ENCODE results near the gene TXNRD2. TPM values are rescaled to one million over a fixed set of nuclear protein-coding genes. Genes with fewer than 3 reads are reported as not detected.

TXNRD2 gene
- total RNA-seq, 3 donors from 2014 or later: 15.4 to 21.6 (median 19.4) TPM

DNA sequence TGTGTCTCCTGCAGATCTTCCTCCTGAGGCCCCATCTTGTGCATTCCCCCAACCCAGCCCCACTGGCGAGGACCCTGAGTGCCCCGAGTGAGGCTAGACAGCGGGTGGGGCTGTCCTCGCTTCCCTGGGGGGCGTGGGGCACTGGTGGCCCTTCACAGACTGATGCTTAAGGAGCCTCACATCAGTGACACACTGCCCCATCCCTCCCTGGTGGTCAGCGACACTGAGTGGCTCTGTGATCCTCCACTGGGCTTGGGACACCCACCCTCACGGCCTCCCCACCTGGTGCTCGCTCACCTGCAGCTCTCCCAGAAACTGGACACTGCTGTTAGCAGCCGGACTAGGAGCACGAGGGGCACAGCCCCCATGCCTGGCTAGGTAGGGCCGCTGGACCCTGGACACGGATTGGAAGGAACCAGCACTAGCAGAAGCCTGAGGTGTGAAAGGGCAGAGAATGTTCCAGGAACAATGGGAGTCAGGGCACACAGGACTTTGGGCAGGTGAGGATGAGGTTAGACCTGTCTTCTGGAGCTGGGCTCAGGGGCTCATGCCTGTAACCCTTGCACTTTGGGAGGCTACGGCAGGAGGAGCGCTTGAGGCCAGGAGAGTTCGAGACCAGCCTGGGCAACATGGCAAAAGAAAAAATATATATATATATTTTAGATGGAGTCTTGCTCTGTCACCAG is 23.2 kb upstream of the TXNRD2 start:
- Mint-ChIP-seq H3K4me1 (ENCODE audit: low read depth) (peaks cover 3% of the 10 kb centered on the region), H3K27me3 (ENCODE audit: low read depth) (no peaks in the 10 kb centered on the region), H3K4me3 (no peak overlapping the region), H3K36me3 (ENCODE audit: insufficient read depth) (peaks cover 5% of the 10 kb centered on the region), H3K9me3 (no peaks in the 10 kb centered on the region)
- no peak for DNase-seq
- ATAC-seq: no peak

DNA sequence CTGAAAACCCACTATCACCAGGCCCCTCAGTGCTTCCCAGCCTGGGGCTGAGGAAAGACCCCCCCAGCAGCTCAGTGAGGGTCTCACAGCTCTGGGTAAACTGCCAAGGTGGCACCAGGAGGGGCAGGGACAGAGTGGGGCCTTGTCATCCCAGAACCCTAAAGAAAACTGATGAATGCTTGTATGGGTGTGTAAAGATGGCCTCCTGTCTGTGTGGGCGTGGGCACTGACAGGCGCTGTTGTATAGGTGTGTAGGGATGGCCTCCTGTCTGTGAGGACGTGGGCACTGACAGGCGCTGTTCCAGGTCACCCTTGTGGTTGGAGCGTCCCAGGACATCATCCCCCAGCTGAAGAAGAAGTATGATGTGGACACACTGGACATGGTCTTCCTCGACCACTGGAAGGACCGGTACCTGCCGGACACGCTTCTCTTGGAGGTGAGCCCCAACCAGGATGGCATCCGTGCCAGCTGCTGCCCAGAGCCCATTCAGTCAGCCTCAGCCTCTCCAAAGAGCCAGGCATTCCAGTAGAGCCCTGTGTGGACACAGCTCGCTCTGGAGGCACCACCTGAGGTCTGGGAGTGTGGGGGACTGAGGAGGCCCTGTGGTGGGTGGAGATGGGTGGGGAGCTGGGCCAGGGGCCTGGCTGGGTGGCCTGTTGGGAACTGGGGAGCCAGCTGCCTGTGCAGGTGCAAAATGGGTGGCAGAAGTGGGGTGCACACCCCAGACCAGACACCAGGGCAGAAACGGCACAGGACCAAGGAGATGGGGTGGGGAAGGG is 22.4 kb upstream of the TXNRD2 start:
- no peak for DNase-seq
- ATAC-seq: no peak
- no peaks in the 10 kb centered on the region for H3K27me3 Mint-ChIP-seq (ENCODE audit: low read depth)
- H3K9me3 Mint-ChIP-seq: no peaks in the 10 kb centered on the region
- H3K4me3 Mint-ChIP-seq: no peak overlapping the region
- peaks cover 3% of the 10 kb centered on the region for H3K4me1 Mint-ChIP-seq (ENCODE audit: low read depth)
- H3K36me3 Mint-ChIP-seq (ENCODE audit: insufficient read depth): peaks cover 5% of the 10 kb centered on the region

DNA sequence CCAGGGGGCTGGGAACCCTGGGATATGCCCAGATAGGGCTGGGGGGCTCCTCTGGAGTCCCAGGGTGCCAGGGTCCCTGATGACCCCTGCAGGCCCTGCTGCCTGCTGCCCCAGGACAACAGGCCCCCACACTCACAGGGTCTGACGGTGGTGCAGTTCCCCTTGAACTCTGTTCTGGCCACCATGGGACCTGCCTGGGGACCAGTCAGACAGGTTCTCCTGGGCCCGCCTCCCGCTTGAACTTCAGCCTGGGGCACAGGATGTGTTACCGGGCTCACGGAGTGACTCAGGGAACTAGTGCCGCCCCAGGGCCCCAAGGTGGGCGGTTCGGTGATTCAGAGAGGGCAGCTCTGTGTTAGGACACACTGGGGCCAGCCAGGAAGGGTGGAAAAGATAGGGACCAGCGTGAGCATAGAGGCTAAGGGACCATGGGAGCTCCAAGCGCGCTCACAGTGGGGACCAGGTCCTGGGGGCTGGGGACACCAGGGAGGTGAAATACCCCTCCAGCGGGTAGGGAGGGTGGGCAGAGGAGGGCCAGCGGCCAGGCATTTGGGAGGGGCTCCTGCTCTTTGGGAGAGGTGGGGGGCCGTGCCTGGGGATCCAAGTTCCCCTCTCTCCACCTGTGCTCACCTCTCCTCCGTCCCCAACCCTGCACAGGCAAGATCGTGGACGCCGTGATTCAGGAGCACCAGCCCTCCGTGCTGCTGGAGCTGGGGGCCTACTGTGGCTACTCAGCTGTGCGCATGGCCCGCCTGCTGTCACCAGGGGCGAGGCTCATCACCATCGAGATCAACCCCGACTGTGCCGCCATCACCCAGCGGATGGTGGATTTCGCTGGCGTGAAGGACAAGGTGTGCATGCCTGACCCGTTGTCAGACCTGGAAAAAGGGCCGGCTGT is 21.5 kb upstream of the TXNRD2 start:
- no peak overlapping the region for H3K4me3 Mint-ChIP-seq
- no peak for DNase-seq
- peak in 1 of 2 donors; percentile 59 for ATAC-seq
- peaks cover 3% of the 10 kb centered on the region for H3K4me1 Mint-ChIP-seq (ENCODE audit: low read depth)
- H3K27me3 Mint-ChIP-seq (ENCODE audit: low read depth): no peaks in the 10 kb centered on the region
- H3K9me3 Mint-ChIP-seq: no peaks in the 10 kb centered on the region
- peaks cover 3% of the 10 kb centered on the region for H3K36me3 Mint-ChIP-seq (ENCODE audit: insufficient read depth)

DNA sequence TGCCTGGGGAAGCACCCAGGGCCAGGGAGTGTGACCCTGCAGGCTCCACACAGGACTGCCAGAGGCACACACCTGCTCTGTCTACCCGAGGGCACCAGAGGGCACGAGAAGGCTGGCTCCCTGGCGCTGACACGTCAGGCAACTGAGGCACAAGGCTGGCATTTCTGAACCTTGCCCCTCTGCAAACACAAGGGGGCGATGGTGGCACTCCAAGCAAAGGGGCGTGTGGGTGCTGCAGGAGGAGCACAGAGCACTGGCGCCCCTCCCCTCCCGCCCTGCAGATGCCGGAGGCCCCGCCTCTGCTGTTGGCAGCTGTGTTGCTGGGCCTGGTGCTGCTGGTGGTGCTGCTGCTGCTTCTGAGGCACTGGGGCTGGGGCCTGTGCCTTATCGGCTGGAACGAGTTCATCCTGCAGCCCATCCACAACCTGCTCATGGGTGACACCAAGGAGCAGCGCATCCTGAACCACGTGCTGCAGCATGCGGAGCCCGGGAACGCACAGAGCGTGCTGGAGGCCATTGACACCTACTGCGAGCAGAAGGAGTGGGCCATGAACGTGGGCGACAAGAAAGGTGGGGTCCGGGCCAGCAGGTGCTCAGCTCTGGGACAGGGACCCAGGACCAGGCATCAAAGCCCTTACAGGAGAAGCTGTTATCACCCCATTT is 20.8 kb upstream of the TXNRD2 start:
- H3K4me1 Mint-ChIP-seq (ENCODE audit: low read depth): peaks cover 3% of the 10 kb centered on the region
- H3K36me3 Mint-ChIP-seq (ENCODE audit: insufficient read depth): no peaks in the 10 kb centered on the region
- ATAC-seq: peak; percentile 86 to 95
- no peak overlapping the region for H3K4me3 Mint-ChIP-seq
- peak; percentile 50 for DNase-seq
- no peaks in the 10 kb centered on the region for H3K9me3 Mint-ChIP-seq
- no peaks in the 10 kb centered on the region for H3K27me3 Mint-ChIP-seq (ENCODE audit: low read depth)

DNA sequence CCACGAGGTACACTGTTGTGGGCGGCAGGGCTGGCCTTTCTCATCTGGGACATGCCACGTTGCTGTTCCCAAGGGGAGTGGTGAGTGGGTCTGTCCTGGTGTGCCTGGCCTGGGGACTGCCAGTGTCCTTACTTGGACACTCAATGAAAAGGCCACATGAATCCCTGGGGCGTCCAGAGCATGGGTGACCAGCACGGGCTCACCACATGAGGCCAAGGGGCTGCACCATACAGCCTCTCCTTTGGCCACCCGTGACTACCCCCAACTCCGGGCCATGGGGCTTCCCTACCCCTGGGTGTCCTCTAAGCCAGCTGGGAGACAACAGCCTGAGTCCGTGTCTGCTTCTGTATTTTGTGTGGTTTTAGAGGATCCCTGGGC is 20.2 kb upstream of the TXNRD2 start:
- DNase-seq (no peak), ATAC-seq (no peak)
- H3K27me3 Mint-ChIP-seq (ENCODE audit: low read depth): no peaks in the 10 kb centered on the region
- H3K9me3 Mint-ChIP-seq: no peaks in the 10 kb centered on the region
- no peak overlapping the region for H3K4me3 Mint-ChIP-seq
- H3K4me1 Mint-ChIP-seq (ENCODE audit: low read depth): peaks cover 3% of the 10 kb centered on the region
- H3K36me3 Mint-ChIP-seq (ENCODE audit: insufficient read depth): no peaks in the 10 kb centered on the region

DNA sequence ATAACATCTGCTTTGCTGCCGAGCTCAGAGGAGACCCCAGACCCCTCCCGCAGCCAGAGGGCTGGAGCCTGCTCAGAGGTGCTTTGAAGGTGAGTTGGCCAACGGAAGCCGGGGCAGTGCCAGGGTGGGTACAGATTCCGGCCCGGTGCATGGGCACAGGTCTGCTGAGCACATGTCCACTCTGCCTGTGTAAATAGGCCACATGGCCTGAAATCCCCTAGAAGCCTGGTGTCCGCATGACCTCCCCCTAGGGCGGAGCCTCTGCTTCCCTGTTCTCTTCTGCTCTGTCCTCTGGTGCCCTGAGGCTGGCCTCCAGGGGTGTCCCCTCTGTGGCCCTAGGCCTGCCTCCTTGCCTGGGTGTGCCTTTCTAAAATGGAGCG is 19.6 kb upstream of the TXNRD2 start:
- Mint-ChIP-seq H3K36me3 (ENCODE audit: insufficient read depth) (no peaks in the 10 kb centered on the region), H3K4me3 (no peak overlapping the region), H3K27me3 (ENCODE audit: low read depth) (no peaks in the 10 kb centered on the region), H3K4me1 (ENCODE audit: low read depth) (peaks cover 3% of the 10 kb centered on the region), H3K9me3 (no peaks in the 10 kb centered on the region)
- ATAC-seq (no peak), DNase-seq (no peak)

DNA sequence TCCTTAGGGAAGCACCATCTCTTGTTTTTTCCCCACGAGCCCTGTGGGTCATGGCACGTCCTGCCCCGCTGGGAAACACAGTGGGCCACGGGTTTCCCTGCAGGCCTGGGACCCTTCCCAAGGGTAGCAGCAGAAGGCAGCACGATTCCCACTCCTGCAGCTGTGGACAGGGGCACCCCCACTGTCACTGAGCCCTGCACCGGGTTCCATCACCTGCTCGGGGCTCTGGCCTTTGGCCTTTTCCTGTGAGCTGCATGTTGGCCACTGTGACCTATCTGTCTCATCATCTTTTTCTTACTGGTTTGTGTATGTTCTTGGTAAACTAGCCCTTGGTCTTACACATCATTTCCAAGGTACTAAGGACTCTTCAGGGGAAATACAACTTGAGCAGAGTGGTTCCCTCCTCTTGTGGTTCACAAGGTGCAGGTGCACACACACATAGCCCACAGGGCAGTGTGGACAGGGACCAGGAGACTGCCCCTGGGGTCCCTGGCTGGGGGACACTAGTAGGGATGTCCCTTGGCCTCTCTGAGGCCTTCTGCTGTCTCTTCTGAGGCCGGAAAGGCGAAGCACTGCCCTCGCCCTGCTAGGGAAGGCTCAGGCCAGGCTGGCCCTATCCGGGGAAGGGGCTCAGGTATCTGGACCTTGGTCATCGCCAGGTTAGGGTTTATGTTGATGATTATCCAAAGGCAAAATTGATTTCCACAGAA is 19.0 kb upstream of the TXNRD2 start:
- H3K27me3 Mint-ChIP-seq (ENCODE audit: low read depth): no peaks in the 10 kb centered on the region
- no peak overlapping the region for H3K4me3 Mint-ChIP-seq
- peaks cover 5% of the 10 kb centered on the region for H3K4me1 Mint-ChIP-seq (ENCODE audit: low read depth)
- DNase-seq (no peak), ATAC-seq (no peak)
- H3K9me3 Mint-ChIP-seq: no peaks in the 10 kb centered on the region
- no peaks in the 10 kb centered on the region for H3K36me3 Mint-ChIP-seq (ENCODE audit: insufficient read depth)

DNA sequence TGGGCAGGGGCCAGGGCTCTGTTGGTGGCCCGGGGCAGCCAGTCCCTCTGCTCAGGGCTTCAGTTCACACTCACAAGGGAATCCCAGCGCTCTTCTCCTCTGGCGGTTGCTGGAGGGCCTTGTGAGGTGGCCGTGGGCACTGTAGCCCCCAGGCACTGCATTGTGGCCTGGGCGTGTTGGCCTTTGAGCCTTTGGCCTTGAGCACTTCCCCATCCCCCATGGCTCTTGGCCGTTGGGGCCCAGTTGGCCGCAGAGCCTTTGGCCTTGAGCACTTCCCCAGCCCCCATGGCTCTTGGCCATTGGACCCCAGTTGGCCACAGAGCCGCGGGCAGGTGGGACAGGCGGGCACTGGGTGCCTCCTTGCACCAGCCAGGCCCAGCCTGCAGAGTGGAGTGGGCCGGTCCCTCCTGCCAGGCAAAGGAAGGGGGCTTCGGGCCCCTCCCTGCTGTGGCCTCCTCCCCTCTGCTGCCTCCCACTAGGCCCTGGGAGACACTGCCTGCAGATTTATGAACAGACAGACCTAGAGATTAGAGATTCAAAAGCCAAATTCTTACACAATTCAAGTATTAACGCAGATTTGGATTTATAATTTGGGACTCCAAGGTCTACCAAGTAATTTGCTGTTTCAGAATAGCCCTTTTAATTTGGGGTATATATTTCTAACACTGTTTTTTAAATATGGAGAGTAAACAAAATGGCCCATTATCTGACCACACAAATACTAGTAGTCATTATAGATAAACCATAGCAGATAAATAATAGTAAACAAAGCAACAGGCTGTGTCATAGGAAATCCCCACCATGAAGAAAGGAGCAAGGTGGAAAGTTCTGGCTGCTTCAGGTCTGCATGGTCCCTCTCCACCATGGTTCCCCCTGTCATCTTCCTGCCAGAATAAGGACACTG is 18.2 kb upstream of the TXNRD2 start:
- peaks cover 9% of the 10 kb centered on the region for H3K4me1 Mint-ChIP-seq (ENCODE audit: low read depth)
- H3K9me3 Mint-ChIP-seq: no peaks in the 10 kb centered on the region
- H3K36me3 Mint-ChIP-seq (ENCODE audit: insufficient read depth): no peaks in the 10 kb centered on the region
- no peak overlapping the region for H3K4me3 Mint-ChIP-seq
- no peaks in the 10 kb centered on the region for H3K27me3 Mint-ChIP-seq (ENCODE audit: low read depth)
- ATAC-seq: no peak
- no peak for DNase-seq

DNA sequence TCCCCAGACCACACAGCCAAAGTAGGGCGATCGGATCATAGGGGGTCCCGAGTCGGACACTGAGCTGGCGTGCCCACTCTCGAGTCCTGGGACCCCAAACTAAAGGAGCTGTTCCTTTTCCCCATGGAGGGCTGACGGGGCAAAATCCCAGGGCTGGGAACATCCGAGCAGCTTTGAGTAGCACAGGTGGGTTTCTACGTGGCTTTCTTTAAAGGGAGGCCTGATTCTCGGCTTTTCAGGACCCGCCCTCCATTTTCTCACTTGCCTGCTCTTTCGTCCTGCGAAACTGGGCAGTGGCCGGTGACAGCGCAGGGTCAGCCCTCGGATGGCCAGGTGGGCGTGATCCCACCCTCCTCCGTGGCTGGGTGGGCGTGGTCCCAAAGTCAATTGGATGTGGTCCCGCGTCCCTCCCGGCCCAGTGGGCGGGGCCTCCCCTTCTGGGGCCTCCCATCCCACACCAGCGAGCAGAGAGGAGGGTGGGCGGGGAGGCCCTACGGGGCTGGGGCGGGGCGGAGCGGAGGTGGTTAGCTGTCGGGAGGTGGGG is 17.5 kb upstream of the TXNRD2 start:
- ATAC-seq: no peak
- DNase-seq: no peak
- Mint-ChIP-seq H3K9me3 (no peaks in the 10 kb centered on the region), H3K27me3 (ENCODE audit: low read depth) (no peaks in the 10 kb centered on the region), H3K4me1 (ENCODE audit: low read depth) (peaks cover 11% of the 10 kb centered on the region), H3K4me3 (no peak overlapping the region), H3K36me3 (ENCODE audit: insufficient read depth) (no peaks in the 10 kb centered on the region)

DNA sequence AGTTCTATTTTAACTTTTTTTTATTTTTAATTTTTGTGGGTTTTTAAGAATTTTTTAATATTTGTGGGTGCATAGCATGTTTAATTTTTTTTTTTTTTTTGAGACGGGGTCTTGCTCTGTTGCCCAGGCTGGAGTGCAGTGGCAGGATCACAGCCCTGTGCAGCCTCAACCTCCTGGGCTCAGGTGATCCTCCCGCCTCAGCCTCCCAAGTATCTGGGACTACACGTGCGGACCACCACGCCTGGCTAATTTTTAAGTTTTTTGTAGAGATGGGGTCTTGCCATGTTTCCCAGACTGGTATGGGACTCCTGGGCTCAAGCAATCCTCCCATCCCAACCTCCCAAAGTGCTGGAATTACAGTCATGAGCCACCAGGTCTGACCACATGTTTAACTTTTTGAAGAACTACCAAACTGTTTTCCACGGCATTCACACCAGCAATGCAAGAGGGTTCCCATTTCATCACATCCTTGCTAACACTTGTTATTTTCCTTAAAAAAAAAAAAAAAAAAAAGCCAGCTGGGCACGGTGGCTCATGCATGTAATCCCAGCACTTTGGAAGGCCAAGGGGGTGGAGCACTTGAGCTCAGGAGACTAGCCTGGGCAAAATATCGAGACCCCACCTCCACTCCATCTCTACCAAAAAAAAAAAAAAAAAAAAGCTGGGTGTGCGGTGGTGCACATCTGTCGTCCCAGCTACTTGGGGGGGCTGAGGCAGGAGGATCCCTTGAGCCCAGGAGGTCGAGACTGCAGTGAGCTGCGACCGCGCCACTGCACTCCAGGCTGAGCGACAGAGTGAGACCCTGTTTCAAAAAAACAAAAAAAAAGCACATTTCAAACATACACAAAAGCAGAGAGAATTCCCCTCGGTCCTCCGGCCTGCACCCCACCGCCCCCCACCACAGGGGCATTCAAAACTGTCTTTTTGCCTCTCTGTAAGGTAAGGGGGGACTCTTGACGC is 16.7 kb upstream of the TXNRD2 start:
- H3K27me3 Mint-ChIP-seq (ENCODE audit: low read depth): no peaks in the 10 kb centered on the region
- no peaks in the 10 kb centered on the region for H3K9me3 Mint-ChIP-seq
- ATAC-seq (no peak), DNase-seq (no peak)
- no peaks in the 10 kb centered on the region for H3K36me3 Mint-ChIP-seq (ENCODE audit: insufficient read depth)
- H3K4me1 Mint-ChIP-seq (ENCODE audit: low read depth): peaks cover 11% of the 10 kb centered on the region
- H3K4me3 Mint-ChIP-seq: no peak overlapping the region

DNA sequence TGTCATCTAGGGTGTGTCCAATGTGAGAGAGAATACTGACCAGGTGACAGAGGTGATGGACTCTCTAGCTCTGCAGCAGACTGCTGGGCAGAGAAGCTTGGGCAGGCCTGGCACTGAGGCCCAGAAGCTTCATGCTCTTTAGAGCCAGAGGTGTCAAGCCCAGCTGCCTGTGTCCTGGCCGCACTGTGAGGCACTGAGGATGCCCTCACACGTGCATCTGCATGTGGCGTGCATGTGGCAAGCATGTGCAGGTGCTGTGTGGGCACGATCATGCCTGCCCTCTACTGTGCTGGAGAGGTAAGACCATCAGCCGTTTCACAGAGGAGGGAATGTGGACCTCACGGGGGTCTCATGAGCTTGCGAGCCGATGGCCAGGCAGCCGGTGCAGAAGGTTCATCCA is 15.8 kb upstream of the TXNRD2 start:
- no peak overlapping the region for H3K4me3 Mint-ChIP-seq
- no peak for DNase-seq
- no peaks in the 10 kb centered on the region for H3K36me3 Mint-ChIP-seq (ENCODE audit: insufficient read depth)
- H3K27me3 Mint-ChIP-seq (ENCODE audit: low read depth): no peaks in the 10 kb centered on the region
- H3K9me3 Mint-ChIP-seq: no peaks in the 10 kb centered on the region
- ATAC-seq: no peak
- H3K4me1 Mint-ChIP-seq (ENCODE audit: low read depth): peaks cover 9% of the 10 kb centered on the region
